Effector memory CD4-positive, alpha-beta T cell (primary cell): ENCODE results near the gene NNAT.

Experiments used
- DNase-seq, 3 donors: peaks; one replicate each; pipeline ENCODE4 v3.0.0-alpha.2; 2020
- H3K27ac ChIP-seq: 2 replicates; pipeline ENCODE4 v1.7.0; 2013; ENCODE audit warnings: mild to moderate bottlenecking, low read length, moderate library complexity; ENCODE audit not compliant: insufficient read depth, poor library complexity, severe bottlenecking
- H3K27me3 ChIP-seq: replicated peaks from 2 replicates; pipeline ENCODE4 v1.7.0; 2013; ENCODE audit warnings: mild to moderate bottlenecking, low read length; ENCODE audit not compliant: insufficient read depth, control insufficient read depth, poor library complexity, severe bottlenecking
- H3K36me3 ChIP-seq: 2 replicates; pipeline ENCODE4 v1.7.0; 2013; ENCODE audit warnings: mild to moderate bottlenecking, low read length, moderate library complexity; ENCODE audit not compliant: control insufficient read depth, insufficient read depth
- H3K4me1 ChIP-seq: 2 replicates; pipeline ENCODE4 v1.7.0; 2013; ENCODE audit warnings: low read length, mild to moderate bottlenecking; ENCODE audit not compliant: control insufficient read depth, insufficient read depth, poor library complexity, severe bottlenecking
- H3K4me3 ChIP-seq: 2 replicates; pipeline ENCODE4 v1.7.0; 2013; ENCODE audit warnings: low read length, low read depth, mild to moderate bottlenecking; ENCODE audit not compliant: insufficient read depth, poor library complexity, severe bottlenecking
- H3K9me3 ChIP-seq: 2 replicates; pipeline ENCODE4 v1.7.0; 2013; ENCODE audit warnings: mild to moderate bottlenecking, low read length, moderate library complexity; ENCODE audit not compliant: control insufficient read depth

Gene NNAT

GRCh38 chr20:37523012-37523391 lies 2.0 kb downstream of the NNAT start:
- H3K9me3 ChIP-seq: no peaks in the 10 kb centered on the region
- peaks cover 25% of the 10 kb centered on the region for H3K4me1 ChIP-seq
- peaks cover 8% of the 10 kb centered on the region for H3K36me3 ChIP-seq
- no peaks in the 10 kb centered on the region for H3K27me3 ChIP-seq
- no peak for DNase-seq
- no peak overlapping the region for H3K27ac ChIP-seq
- no peak overlapping the region for H3K4me3 ChIP-seq

DNA sequence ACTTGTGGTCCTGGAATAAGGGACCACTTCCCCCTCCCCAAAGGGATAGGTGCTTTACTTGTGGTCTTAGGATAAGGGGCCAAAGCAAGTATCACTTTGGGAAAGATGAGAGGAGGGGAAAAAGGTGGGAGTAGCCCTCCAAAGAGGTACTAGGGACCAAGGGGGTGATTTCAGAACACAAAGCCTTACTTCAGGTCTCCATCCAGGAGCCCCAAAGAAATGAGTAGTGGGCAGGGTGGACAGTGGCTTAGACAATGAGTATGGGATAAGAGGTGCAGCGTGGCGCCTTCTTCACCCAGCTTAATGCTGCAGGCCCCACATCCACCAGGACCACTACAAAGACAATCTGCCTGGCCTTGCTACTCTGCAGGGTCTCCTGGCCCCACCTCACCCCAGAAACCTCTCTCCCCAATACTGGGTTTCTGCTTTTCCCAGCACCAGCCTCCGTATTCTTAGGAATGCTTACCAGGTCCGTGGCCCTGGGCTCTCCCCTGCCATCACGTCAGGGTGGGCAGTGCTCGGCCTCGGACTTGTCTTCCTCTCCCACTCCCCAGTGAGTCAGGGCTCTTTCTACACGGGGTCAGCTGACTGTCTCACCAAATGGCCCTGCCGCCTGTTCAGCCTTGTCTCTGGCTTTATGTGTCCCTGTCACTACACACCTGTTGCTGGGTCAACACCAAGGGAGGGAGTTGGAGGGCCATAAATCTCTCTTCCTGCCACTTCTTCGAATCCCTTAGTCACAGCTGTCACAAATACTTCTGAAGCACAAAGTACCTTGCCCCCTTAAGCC lies 3.1 kb downstream of the NNAT start:
- H3K36me3 ChIP-seq: no peaks in the 10 kb centered on the region
- H3K4me3 ChIP-seq: no peak overlapping the region

DNA sequence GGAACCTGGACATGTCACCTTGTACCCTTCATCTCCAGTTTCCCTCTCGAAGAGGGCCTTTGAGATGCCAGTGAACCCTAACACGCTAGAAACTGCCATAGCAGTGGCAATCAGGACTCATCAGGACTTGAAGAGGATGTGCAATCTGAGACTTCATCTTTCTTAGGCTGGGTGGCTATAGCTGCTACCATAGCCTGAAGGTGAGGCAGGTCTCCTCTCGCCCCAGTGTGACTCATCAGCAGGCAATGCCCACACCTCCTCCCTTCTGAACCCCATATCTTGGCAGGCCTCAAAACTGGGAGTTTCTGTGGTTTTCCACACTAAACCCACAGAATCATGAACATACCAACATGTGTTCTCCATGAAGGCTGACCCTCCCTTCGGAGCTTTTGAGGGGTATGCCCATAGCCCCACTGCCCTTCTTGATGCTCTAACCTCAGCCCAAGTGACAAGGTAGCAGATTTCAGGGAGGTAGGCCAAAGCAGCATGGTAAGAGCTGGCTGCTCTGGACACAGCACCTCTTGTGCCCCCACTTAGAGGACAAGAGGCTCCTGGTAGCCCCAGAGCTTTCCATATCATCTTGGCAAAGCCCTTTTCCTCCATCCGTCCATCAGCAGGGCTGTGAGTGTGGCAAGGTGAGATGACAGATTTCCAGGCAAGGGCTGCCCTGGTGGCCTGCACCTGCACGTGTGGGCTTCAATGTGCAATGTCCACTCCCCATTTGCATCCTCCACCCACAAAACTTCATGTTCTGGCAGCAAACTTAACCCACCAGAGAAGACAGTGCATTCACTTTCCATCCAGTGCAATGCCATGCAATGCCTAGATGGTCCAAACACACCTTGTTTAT lies 4.0 kb downstream of the NNAT start:
- peaks cover 30% of the 10 kb centered on the region for H3K4me1 ChIP-seq
- no peak overlapping the region for H3K4me3 ChIP-seq
- H3K36me3 ChIP-seq: no peaks in the 10 kb centered on the region
- DNase-seq: peak in 2 of 3 donors; percentile 9 to 13
- H3K9me3 ChIP-seq: no peaks in the 10 kb centered on the region
- H3K27ac ChIP-seq: no peak overlapping the region
- H3K27me3 ChIP-seq: no peaks in the 10 kb centered on the region

More for the DNA sequence above, 3.1 kb downstream of the NNAT start:
- Histone ChIP-seq H3K9me3 (no peaks in the 10 kb centered on the region), H3K4me1 (peaks cover 30% of the 10 kb centered on the region), H3K27me3 (no peaks in the 10 kb centered on the region), H3K27ac (no peak overlapping the region)
- DNase-seq: no peak

DNA sequence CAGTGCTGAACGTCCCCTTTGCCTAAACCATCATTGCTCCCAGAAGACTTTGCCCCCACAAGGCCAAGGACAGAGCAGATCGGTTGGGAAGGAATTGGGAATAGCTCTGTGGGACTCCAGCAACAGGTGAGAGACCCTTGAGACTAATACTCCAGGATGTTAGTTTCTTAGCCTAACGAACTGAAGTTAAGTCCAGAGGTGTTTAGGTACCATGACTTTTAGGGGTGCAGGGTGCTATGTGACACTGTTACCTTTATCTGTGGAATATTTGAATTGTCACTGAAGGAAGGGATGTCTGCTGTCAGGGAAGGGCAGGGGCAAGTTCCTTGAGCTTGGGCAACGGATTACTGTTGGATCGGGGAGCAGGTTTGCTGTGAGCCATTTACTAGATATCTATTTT lies 4.8 kb downstream of the NNAT start:
- Histone ChIP-seq H3K4me3 (no peak overlapping the region), H3K4me1 (peaks cover 30% of the 10 kb centered on the region), H3K36me3 (no peaks in the 10 kb centered on the region), H3K9me3 (no peaks in the 10 kb centered on the region), H3K27me3 (no peaks in the 10 kb centered on the region), H3K27ac (no peak overlapping the region)
- no peak for DNase-seq

DNA sequence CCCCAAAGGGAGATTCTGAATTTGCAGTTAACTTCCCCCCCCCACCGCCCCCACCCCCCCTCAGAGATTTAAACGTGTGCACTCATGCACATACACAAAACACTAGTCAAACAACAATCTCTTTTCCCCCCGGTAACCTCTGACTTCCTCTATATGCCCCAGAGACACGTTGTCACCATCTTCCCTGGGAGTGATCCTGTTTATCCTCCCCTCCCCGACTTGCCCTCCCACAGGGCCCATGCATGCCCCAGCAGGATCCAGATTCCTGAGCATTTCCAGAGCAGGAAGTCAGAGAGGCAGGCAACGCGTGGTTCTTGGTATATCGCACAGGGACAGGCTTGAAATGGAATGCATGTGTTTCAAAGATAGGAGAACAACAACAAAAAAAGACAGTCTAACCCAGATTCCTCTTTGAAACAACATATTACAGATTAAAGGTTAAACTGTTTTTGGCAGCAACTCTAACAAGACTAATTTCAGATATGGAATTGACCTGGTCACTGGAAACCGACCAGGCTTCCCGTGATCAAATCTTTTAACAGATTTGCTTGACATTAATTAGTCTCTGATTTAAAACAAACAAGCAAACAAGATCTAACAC lies 5.3 kb downstream of the NNAT start:
- Histone ChIP-seq H3K27me3 (no peaks in the 10 kb centered on the region), H3K4me1 (peaks cover 29% of the 10 kb centered on the region), H3K36me3 (no peaks in the 10 kb centered on the region), H3K4me3 (peak overlapping the region; percentile 93), H3K27ac (peak overlapping the region; percentile 98), H3K9me3 (no peaks in the 10 kb centered on the region)
- DNase-seq: no peak

DNA sequence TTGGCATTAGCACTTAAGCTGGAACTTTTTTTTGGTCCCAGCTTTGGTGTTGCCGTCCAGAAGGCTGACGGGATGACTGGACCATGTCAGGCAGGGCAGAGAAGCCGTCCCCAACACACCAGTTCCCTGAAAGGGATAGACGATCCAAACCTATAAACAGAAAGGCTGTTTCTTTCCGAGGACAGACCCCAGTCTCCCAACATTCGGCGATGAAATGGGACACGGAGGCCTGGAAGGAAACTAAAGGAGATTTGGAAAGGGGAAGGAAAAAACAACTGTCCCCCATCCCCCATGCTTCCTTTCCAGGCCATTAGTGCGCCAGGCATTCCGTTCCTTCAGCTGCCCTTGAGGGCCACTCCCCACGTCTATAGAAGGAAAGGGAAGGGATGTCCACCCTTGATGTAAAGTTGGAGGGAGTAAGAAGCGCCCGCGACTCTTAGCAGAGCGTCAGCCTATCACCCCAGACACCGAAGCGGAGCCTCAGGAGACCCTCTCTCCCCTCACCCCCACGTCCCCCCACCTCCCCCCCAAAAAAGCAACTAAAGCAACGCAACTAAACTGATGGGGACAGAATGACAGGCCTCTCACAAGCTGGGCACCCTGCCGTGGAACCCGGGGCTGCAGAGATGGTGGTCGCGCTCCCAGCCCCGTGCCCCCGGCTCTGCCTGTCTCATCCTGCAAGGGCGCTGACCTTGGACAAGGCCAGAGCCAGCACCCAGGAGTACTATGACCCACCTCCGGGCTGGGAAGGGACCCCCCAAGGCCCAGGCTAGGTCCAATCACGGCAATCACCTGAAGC lies 6.0 kb downstream of the NNAT start:
- H3K9me3 ChIP-seq: no peaks in the 10 kb centered on the region
- no peak for DNase-seq
- no peaks in the 10 kb centered on the region for H3K36me3 ChIP-seq
- H3K27me3 ChIP-seq: no peaks in the 10 kb centered on the region
- peak overlapping the region; percentile 93 for H3K4me3 ChIP-seq
- H3K4me1 ChIP-seq: peaks cover 23% of the 10 kb centered on the region
- peak overlapping the region; percentile 98 for H3K27ac ChIP-seq

- Histone ChIP-seq H3K27ac (peak within 1 kb of the TSS; percentile 98), H3K36me3 (no peaks in the 10 kb centered on the region), H3K9me3 (no peaks in the 10 kb centered on the region), H3K4me1 (peaks cover 23% of the 10 kb centered on the region), H3K27me3 (no peaks in the 10 kb centered on the region), H3K4me3 (peak within 1 kb of the TSS; percentile 93)
- DNase-seq: peak; percentile 90 to 92 (median 92)
Observed at GRCh38 chr20:37527638-37528445, 6.8 kb downstream of the NNAT start, which contains the start of gene BLCAP. TSS of gene BLCAP (minus strand) at chr20:37527876. CDS start at chr20:37519174, 8,702 bp downstream.

DNA sequence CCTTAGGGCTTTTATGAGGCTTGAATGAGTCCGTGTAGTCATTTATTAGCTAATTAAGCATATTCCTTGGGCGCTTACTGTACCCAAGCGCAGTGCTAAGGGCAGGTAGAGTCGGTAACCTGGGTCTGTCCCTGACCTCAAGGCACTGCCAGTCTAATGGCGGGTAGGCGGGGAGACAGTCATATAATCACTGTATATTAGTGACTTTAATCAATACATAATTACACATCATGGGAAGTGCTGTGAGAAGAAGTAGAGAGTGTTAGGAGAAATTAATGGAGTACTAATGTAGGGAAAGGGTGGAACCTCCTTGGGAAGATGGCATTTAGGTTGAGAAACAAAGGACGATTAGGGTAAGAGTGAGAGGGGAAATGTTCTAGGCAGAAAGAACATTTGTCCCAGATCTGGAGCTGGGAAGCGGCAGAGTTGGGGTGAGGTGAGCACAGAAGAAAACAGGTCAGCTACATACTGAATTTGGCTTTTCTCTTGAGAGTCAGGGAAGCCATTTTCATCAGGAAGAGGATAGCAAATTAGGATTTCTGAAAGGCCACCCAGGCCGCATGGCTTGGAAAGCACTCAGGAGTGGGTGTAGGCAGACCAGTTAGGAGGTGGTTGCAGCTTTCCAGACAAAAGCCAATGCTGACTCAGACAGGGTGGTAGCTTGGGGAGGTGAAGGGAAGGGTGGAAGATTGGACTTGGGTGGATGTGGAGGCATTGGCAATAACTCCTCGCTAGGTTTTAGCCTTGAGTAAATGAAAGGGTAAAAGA lies 7.6 kb downstream of the NNAT start:
- DNase-seq: no peak
- no peaks in the 10 kb centered on the region for H3K27me3 ChIP-seq
- H3K36me3 ChIP-seq: no peaks in the 10 kb centered on the region
- no peaks in the 10 kb centered on the region for H3K9me3 ChIP-seq
- peaks cover 23% of the 10 kb centered on the region for H3K4me1 ChIP-seq
- peak overlapping the region; percentile 98 for H3K27ac ChIP-seq
- peak overlapping the region; percentile 93 for H3K4me3 ChIP-seq
